ENCODE measurements around the gene CLRN1.
"Not testable (repeated sequence)": the region's sequence is repeated elsewhere in the genome, so short reads cannot be mapped to it uniquely, and the experiment has no call there.

The CLRN1 gene, protein sequence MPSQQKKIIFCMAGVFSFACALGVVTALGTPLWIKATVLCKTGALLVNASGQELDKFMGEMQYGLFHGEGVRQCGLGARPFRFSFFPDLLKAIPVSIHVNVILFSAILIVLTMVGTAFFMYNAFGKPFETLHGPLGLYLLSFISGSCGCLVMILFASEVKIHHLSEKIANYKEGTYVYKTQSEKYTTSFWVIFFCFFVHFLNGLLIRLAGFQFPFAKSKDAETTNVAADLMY
- total RNA-seq, result 0 reads per million in 2 experiments

DNA sequence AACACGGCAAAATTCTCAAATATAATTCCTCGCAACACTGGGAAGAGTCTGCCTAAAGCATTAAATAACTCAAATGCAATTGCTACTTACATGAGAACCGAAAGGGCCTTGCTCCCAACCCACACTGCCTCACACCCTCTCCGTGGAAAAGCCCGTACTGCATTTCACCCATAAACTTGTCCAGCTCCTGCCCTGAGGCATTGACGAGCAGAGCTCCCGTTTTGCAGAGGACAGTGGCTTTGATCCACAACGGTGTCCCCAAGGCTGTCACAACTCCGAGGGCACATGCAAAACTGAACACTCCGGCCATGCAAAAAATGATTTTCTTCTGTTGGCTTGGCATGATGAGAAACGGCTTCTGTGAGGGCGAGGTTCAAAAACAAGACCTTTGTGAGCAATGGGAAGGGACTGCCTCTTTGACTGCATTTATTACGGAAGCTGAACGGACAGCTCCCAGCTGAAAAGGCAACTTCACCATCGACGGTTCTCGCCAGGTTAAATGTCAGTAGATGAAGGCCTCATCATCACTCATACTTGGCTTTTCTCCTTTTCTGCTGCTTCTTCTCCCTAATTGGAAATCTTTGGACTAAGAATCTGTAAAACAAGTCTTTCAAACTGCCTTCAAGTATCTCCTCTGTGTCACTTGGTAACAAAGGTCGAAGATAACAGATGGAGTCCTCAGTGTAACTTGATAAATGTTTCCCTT, at the start of gene CLRN1:
TSS of gene CLRN1 (minus strand) at position 362 of the 706 bp plus-strand sequence. CDS start at position 343, 19 bp downstream.
- no peak for DNase-seq (ENCODE audit: low read depth)

DNA sequence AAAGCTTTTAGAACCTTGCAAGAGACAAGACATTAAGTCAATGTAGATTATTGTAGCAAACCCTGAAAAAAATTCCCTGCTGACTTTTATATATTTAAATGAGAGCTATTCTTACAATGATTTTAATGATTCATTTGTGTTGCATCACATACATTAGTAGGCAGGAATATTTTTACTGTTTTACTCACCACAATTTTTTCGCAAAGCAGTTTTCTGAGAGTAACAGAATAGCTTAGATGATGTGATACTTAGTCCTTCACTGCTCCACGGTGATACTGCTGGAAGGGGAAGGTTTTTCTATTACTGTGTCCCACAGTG, 43.9 kb upstream of the CLRN1 start:
- no peak for DNase-seq (ENCODE audit: low read depth)

GRCh38 chr3:151015767-151016477, 43.4 kb upstream of the CLRN1 start:
- DNase-seq (ENCODE audit: low read depth), result no peak

- no peak for DNase-seq (ENCODE audit: low read depth)
These were observed 42.7 kb upstream of the CLRN1 start for GRCh38 chr3:151015181-151015580.

GRCh38 chr3:151014501-151015018, 42.0 kb upstream of the CLRN1 start:
- DNase-seq (ENCODE audit: low read depth), result no peak

GRCh38 chr3:151012753-151013152, 40.2 kb upstream of the CLRN1 start:
- no peak for DNase-seq (ENCODE audit: low read depth)

- DNase-seq (ENCODE audit: low read depth), result no peak
These were observed 38.9 kb upstream of the CLRN1 start for GRCh38 chr3:151011427-151011826.

- no peak for DNase-seq (ENCODE audit: low read depth)
These were observed 37.5 kb upstream of the CLRN1 start for GRCh38 chr3:151009981-151010380.

GRCh38 chr3:151009430-151009829, 36.9 kb upstream of the CLRN1 start:
- no peak for DNase-seq (ENCODE audit: low read depth)

DNA sequence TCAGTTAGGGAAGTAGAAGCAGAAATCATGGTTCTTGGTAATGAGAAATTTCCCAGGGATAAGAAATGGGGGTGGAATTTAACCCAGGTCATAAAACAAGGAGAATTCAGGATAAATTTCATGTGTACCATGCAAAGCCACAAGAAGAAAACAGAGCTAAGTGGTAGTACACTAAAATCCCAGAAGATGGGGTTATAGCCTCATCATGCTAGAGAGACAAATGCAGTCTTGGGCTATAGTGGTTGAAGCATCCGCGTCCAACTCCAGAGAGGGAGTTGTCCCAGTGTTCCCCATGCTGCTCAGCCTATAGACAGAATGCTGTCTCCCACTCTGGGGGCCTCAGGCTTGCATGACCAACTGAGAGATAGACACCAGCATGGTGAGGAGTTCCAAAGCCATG, 36.2 kb upstream of the CLRN1 start:
- DNase-seq (ENCODE audit: low read depth), result no peak

GRCh38 chr3:151003768-151004134, 31.2 kb upstream of the CLRN1 start:
- no peak for DNase-seq (ENCODE audit: low read depth)

DNA sequence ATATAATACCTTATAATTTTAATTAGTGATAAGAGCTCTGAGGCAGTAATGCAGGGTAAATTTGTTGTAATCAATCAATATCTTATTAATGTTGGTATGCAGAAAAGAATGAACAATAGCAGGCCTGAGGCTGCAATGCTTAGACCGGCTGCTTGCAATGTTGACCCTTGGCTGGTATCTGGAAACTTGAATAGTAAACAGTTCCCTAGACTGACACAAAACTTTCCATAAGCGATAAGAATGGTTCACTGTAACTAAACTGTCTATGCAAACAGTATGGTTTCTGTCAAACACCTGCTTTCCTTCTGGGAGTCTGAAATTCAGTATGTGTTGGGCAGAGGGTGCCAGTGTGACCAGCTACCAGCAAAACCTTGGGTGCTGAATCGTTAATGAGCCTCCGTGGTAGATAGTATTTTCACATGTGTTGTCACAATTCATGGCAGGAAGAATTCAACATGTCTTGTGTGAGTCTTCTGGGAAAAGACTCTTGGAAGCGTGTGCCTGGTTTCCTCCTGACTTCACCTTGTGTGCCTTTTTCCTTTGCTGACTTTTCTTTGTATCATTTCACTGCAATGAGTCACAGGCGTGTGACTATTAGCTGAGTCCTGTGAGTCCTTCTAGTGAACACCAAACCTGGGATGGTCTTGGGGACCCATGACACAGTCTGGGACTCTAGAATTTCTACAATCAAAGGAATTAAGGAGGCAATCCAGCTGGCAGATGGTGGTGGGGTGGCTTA, 30.7 kb upstream of the CLRN1 start:
- no peak for DNase-seq (ENCODE audit: low read depth)

DNA sequence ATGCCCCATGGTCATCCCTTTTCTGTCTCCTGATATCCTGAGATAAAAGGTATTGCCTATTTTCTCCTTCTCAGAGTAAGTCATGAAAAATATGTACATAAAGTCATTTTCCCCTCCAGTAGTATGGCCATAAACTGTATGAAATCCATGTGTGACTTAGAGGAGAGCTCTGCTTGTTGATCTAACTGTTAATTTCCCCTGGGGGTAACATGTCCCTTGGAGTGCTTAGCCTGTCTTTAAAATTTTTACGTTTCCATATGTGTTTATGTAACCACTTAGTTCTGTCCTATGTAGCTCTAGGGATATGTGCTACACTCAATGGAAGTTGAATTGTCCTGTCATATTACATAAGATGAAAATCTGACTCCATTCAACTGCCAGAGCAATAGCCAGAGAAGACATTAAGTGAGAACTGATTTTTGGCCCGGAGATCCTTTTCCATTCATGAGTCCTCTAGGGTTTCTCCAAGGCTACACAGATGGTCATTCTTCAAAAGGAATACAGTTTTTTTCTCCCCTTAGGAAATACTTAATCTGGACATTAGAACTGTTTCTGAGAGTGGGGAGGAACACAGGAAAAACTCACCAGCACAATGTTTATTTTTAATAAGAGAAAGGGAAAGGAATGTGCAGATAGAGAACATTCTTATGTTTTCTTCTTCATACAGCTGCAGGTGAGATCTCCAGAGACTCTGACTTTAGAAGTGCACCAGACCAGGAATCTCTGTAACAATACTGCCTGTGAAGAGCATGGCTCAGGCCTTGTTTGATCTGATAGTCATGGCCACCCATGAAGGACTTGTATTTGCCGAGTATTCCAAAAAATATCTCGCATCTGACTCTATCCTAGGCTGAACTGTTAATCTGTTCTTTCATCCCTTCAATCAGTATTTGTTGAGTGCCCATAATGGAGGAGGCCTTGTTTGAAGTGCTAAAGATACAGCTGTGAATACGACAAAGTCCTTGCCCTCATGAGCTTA, 29.8 kb upstream of the CLRN1 start:
- no peak for DNase-seq (ENCODE audit: low read depth)

DNA sequence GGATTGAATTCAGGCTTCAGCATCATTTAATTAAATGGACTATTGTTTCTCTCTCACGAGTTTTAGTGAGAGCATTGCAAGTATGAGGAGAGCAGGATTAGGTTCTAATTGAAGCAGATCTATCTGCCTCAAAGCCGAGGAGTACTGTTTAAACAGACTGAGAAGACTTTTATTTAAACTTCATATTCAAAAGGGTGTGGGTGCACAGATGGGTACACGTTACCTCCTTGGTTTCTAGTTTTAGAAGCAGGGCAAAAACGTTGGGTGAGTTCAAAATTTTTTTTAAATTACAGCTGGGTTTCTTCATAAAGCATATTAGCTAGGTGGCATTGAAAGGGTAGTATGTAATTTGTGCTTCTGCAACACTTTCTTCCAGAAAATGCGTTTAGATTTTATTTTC, 26.5 kb upstream of the CLRN1 start:
- no peak for DNase-seq (ENCODE audit: low read depth)

GRCh38 chr3:150996731-150997130, 24.2 kb upstream of the CLRN1 start:
- no peak for DNase-seq (ENCODE audit: low read depth)

- no peak for DNase-seq (ENCODE audit: low read depth)
These were observed 23.0 kb upstream of the CLRN1 start for GRCh38 chr3:150995510-150995909.

DNA sequence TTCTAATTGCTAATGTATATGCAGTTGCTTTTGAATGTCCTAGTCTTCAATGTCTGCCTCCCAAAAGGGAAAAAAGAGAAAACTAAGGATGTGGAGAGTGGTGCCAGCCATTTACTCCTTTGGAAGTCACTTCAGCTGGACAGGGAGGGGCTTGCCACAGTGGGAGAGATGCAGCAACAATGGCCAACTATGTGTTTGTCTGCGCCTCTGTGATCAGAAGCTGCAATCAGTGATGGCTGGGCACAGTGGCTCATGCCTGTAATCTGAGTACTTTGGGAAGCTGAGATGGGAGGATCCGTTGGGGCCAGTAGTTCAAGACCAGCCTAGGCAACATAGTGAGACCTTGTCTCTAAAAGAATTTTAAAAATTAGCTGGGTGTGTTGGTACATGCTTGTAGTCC, 16.7 kb upstream of the CLRN1 start:
- DNase-seq (ENCODE audit: low read depth), result no peak

DNA sequence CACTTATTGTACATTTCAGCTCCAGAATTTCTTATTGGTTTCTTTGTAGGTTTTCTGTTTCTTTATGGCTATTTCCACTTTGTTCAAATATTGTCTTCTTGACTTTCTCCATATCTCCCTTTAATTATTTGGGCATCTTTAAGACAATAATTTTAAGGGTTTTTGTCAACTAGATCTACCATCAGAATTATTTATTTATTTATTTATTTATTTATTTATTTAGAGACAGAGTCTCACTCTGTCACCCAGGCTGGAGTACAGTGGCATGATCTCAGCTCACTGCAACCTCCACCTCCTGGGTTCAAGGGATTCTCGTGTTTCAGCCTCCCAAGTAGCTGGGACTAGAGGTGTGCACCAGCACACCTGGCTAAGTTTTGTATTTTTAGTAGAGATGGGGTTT, 15.9 kb upstream of the CLRN1 start:
- not testable (repeated sequence) for DNase-seq (ENCODE audit: low read depth)

GRCh38 chr3:150985711-150986110, 13.2 kb upstream of the CLRN1 start:
- DNase-seq (ENCODE audit: low read depth), result no peak

GRCh38 chr3:150984066-150984465, 11.5 kb upstream of the CLRN1 start:
- DNase-seq (ENCODE audit: low read depth), result no peak

GRCh38 chr3:150978566-150979148, 6.1 kb upstream of the CLRN1 start:
- DNase-seq (ENCODE audit: low read depth), result no peak
